CD14-positive monocyte (primary cell): ENCODE results near the gene NUP107. TPM values are rescaled to one million over a fixed set of nuclear protein-coding genes. Genes with fewer than 3 reads are reported as not detected.

Experiments used
- DNase-seq, 3 donors: peaks; one replicate each; pipeline ENCODE4 v3.0.0-alpha.2; 2011 to 2022
- H2AFZ ChIP-seq: 2 replicates; pipeline ENCODE4 v1.6.0; 2012; ENCODE audit warnings: mild to moderate bottlenecking, low read depth, low read length, inconsistent platforms; ENCODE audit not compliant: insufficient read depth, poor library complexity, severe bottlenecking
- H3K27ac ChIP-seq, 2 donors: 1 replicate in 1 of 2; 2 replicates in 1 of 2; pipeline ENCODE4 v1.5.1; 2012 to 2013; ENCODE audit warnings: low read length in 2 of 2, control low read depth in 1 of 2, inconsistent platforms in 1 of 2, low read depth in 1 of 2, mild to moderate bottlenecking in 1 of 2
- H3K27me3 ChIP-seq, 2 donors: one replicate each; pipeline versions ENCODE4 v1.6.0 to v1.6.1; 2011 to 2013; ENCODE audit warnings: low read length in 2 of 2; ENCODE audit not compliant: control insufficient read depth in 2 of 2, insufficient read depth in 2 of 2
- H3K36me3 ChIP-seq, 2 donors: replicated peaks in 1 of 2; 1 replicate in 1 of 2; 2 replicates in 1 of 2; pipeline versions ENCODE4 v1.5.1 to v1.6.1; 2012 to 2013; ENCODE audit warnings: low read length in 2 of 2, control low read depth in 1 of 2, inconsistent platforms in 1 of 2, mild to moderate bottlenecking in 1 of 2; ENCODE audit not compliant: insufficient read depth in 2 of 2, control insufficient read depth in 1 of 2
- H3K4me1 ChIP-seq, 2 donors: 1 replicate in 1 of 2; 2 replicates in 1 of 2; pipeline versions ENCODE4 v1.5.1 to v1.6.1; 2012 to 2013; ENCODE audit warnings: low read length in 2 of 2, control low read depth in 1 of 2, inconsistent platforms in 1 of 2, mild to moderate bottlenecking in 1 of 2, moderate library complexity in 1 of 2; ENCODE audit not compliant: insufficient read depth in 2 of 2, control insufficient read depth in 1 of 2
- H3K4me2 ChIP-seq: replicated peaks from 2 replicates; pipeline ENCODE3; 2012; ENCODE audit warnings: low read length, moderate library complexity, mild to moderate bottlenecking; ENCODE audit not compliant: poor library complexity, severe bottlenecking; ENCODE audit errors: extremely low read depth
- H3K4me3 ChIP-seq, 3 experiments: fragments of 200-600 bp in 1 of 3; sonication (generic) in 1 of 3; replicated peaks in 1 of 3; 1 replicate in 2 of 3; 2 replicates in 1 of 3; pipeline ENCODE4 v1.5.1; 2011 to 2013; ENCODE audit warnings: low read length in 3 of 3, mild to moderate bottlenecking in 3 of 3, control low read depth in 2 of 3, low read depth in 2 of 3, inconsistent platforms in 1 of 3, moderate library complexity in 1 of 3
- H3K79me2 ChIP-seq: 2 replicates; pipeline ENCODE4 v1.6.0; 2012; ENCODE audit warnings: mild to moderate bottlenecking, control low read depth, inconsistent platforms, low read length, moderate library complexity; ENCODE audit not compliant: insufficient read depth
- H3K9ac ChIP-seq: 2 replicates; pipeline ENCODE4 v1.6.0; 2017; ENCODE audit warnings: low read length, mild to moderate bottlenecking; ENCODE audit not compliant: insufficient read depth, poor library complexity, severe bottlenecking
- H3K9me3 ChIP-seq, 2 donors: replicated peaks in 1 of 2; 1 replicate in 1 of 2; 2 replicates in 1 of 2; pipeline versions ENCODE4 v1.5.1 to v1.6.1; 2012 to 2013; ENCODE audit warnings: low read length in 2 of 2, control low read depth in 1 of 2; ENCODE audit not compliant: control insufficient read depth in 1 of 2, insufficient read depth in 1 of 2
- H4K20me1 ChIP-seq: 2 replicates; pipeline ENCODE4 v1.6.0; 2012; ENCODE audit warnings: mild to moderate bottlenecking, low read length, control low read depth, moderate library complexity; ENCODE audit not compliant: insufficient read depth
- H3K27ac Mint-ChIP-seq, 7 donors: one replicate each; pipeline ENCODE4 v1.8.0; 2020; ENCODE audit warnings: mild to moderate bottlenecking in 7 of 7, mixed read lengths in 7 of 7, moderate library complexity in 6 of 7, inconsistent platforms in 2 of 7
- H3K27me3 Mint-ChIP-seq, 3 donors: one replicate each; pipeline ENCODE4 v1.8.0; 2021 to 2022; ENCODE audit warnings: low read depth in 3 of 3, mild to moderate bottlenecking in 3 of 3, mixed read lengths in 3 of 3, moderate library complexity in 3 of 3, inconsistent platforms in 1 of 3
- H3K36me3 Mint-ChIP-seq, 2 donors: one replicate each; pipeline ENCODE4 v1.8.0; 2020; ENCODE audit warnings: mixed read lengths in 2 of 2, inconsistent platforms in 1 of 2, mild to moderate bottlenecking in 1 of 2
- H3K4me1 Mint-ChIP-seq: one replicate; pipeline ENCODE4 v1.8.0; 2020; ENCODE audit warnings: mild to moderate bottlenecking, mixed read lengths
- H3K4me3 Mint-ChIP-seq, 2 donors: one replicate each; pipeline ENCODE4 v1.8.0; 2020; ENCODE audit warnings: mild to moderate bottlenecking in 2 of 2, mixed read lengths in 2 of 2, moderate library complexity in 1 of 2
- H3K9me3 Mint-ChIP-seq, 7 donors: one replicate each; pipeline ENCODE4 v1.8.0; 2020 to 2022; ENCODE audit warnings: mixed read lengths in 7 of 7, mild to moderate bottlenecking in 6 of 7, moderate library complexity in 6 of 7, inconsistent platforms in 2 of 7
- CTCF ChIP-seq: fragments of 200-600 bp; IDR thresholded peaks from one replicate; pipeline ENCODE4 v1.8.0; 2022; ENCODE audit warnings: antibody characterized with exemption, mild to moderate bottlenecking
- whole genome bisulfite sequencing: methylation state at CpG from one replicate; pipeline ENCODE4 v1.1.5; 2013; ENCODE audit warnings: missing lambda C conversion rate; ENCODE audit not compliant: insufficient coverage; 5-methylcytosine and 5-hydroxymethylcytosine counted together
- intact Hi-C, 2 donors: fragments of 100-400 bp; cut with micrococcal nuclease; formaldehyde crosslinking; loops; one replicate each; pipeline versions ENCODE4 v1.15.0 to v1.15.1; 2023
- polyA plus RNA-seq, 3 donors: library from polyadenylated mRNA; depleted of rRNA in 1 of 3; unstranded in 2 of 3; stranded (reverse) in 1 of 3; fragments of 300-500 nt in 2 of 3; fragments of >200 nt in 1 of 3; fragmentation: Illumina TruSeq in 2 of 3; gene quantifications; 1 replicate in 2 of 3; 2 replicates in 1 of 3; pipeline ENCODE4 v1.2.3, GENCODE V29; 2012 to 2021

The NUP107 gene
- polyA plus RNA-seq, 3 donors = 6.7 to 20.5 (median 10.7) TPM

DNA sequence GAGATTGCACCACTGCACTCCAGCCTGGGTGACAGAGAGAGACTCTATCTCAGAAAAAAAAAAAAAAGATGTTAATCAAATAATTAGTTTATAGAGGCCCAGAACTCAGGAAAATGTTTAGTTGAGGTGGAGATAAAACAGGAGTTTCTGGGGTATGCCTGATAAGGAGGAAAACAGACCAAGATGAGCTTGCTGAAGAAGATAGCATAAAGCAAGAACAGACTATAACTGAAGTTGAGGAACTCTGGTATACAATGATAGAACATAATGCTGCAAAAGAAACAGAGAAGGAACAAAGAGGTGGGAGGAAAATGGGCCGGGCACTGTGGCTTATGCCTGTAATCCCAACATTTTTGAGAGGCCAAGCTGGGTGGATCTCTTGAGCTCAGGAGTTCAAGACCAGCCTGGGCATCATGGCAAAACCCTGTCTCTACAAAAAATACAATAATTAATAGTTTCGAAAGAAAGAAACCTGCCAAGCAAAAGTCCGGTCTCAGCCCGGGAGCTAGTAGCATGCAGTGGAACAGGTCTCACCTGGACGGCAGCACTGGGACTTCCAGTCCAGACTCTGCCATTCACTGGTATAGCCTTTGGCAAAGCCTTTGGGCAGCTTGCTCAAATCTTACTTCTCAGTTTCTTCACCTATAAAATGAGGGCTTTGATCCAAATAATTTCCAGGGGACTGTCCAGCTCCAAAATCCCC, 84.6 kb downstream of the NUP107 start:
- no peak for TF ChIP-seq CTCF
- H3K27me3 Mint-ChIP-seq = no peaks in the 10 kb centered on the region
- Histone ChIP-seq H3K36me3 (peaks cover 3 to 7% of the 10 kb centered on the region in 2 donors), H2AFZ (no peak overlapping the region), H4K20me1 (no peaks in the 10 kb centered on the region), H3K9me3 (no peaks in the 10 kb centered on the region), H3K4me1 (no peaks in the 10 kb centered on the region), H3K79me2 (no peaks in the 10 kb centered on the region), H3K27me3 (no peaks in the 10 kb centered on the region), H3K4me3 (no peak overlapping the region), H3K27ac (no peak overlapping the region), H3K4me2 (no peak overlapping the region), H3K9ac (no peak overlapping the region)
- intact Hi-C loops = loop anchor here in 1 of 2 donors (10.0 kb wide), 1 partner anchor 53 kb away; no protein-coding TSS in a partner anchor
- no peaks in the 10 kb centered on the region for H3K9me3 Mint-ChIP-seq
- H3K36me3 Mint-ChIP-seq = peaks cover 3 to 17% of the 10 kb centered on the region in 2 donors
- 92% methylated on average over 5 of the region's 5 CpGs for WGBS
- H3K4me3 Mint-ChIP-seq = no peak overlapping the region
- H3K27ac Mint-ChIP-seq = peak overlapping the region in 1 of 7 donors; percentile 27
- DNase-seq = no peak
- peaks cover 8% of the 10 kb centered on the region for H3K4me1 Mint-ChIP-seq

GRCh38 chr12:68772714-68773113, 85.9 kb downstream of the NUP107 start:
- no peak overlapping the region for H3K27ac ChIP-seq
- H3K79me2 ChIP-seq = no peaks in the 10 kb centered on the region
- H3K9me3 ChIP-seq = no peaks in the 10 kb centered on the region
- no peak overlapping the region for H3K9ac ChIP-seq
- H3K36me3 ChIP-seq = no peaks in the 10 kb centered on the region
- intact Hi-C loops = loop anchor here in 1 of 2 donors (10.0 kb wide), 1 partner anchor 52 kb away; no protein-coding TSS in a partner anchor
- Mint-ChIP-seq H3K36me3 (peaks cover 0 to 6% of the 10 kb centered on the region in 2 donors), H3K27me3 (peaks cover 0 to 2% (median 0%) of the 10 kb centered on the region in 3 donors), H3K4me1 (peaks cover 8% of the 10 kb centered on the region), H3K9me3 (peaks cover 0 to 2% (median 0%) of the 10 kb centered on the region in 7 donors), H3K27ac (peak overlapping the region in 1 of 7 donors; percentile 19), H3K4me3 (peak overlapping the region; percentile 5 to 35)
- no peaks in the 10 kb centered on the region for H3K27me3 ChIP-seq
- no peaks in the 10 kb centered on the region for H4K20me1 ChIP-seq
- H3K4me3 ChIP-seq = no peak overlapping the region
- no peak for DNase-seq
- no peak for TF ChIP-seq CTCF
- 24% methylated on average over 3 of the region's 8 CpGs for WGBS
- no peak overlapping the region for H2AFZ ChIP-seq
- H3K4me1 ChIP-seq = no peaks in the 10 kb centered on the region
- peak overlapping the region; percentile 20 for H3K4me2 ChIP-seq
